Neuronal stem cell (in vitro differentiated cells): ENCODE measurements around the gene ABHD8.

Experiments used
- DNase-seq: peaks from one replicate; pipeline ENCODE4 v3.0.0-alpha.2; 2013; ENCODE audit warnings: low spot score
- H2AFZ ChIP-seq: one replicate; pipeline ENCODE4 v1.6.1; 2013; ENCODE audit warnings: mild to moderate bottlenecking, low read length, inconsistent platforms
- H2AK5ac ChIP-seq: 2 replicates; pipeline ENCODE4 v1.6.1; 2013; ENCODE audit warnings: low read depth, mild to moderate bottlenecking, inconsistent platforms, low read length, moderate library complexity, mixed read lengths
- H2BK120ac ChIP-seq: 2 replicates; pipeline ENCODE4 v1.6.1; 2013; ENCODE audit warnings: low read depth, mild to moderate bottlenecking, inconsistent platforms, low read length, moderate library complexity, mixed read lengths
- H2BK12ac ChIP-seq: one replicate; pipeline ENCODE4 v1.6.1; 2013; ENCODE audit warnings: low read length, inconsistent platforms
- H2BK15ac ChIP-seq: 2 replicates; pipeline ENCODE4 v1.6.1; 2013; ENCODE audit warnings: mild to moderate bottlenecking, low read length, inconsistent platforms, mixed read lengths
- H2BK5ac ChIP-seq: one replicate; pipeline ENCODE4 v1.6.1; 2013; ENCODE audit warnings: inconsistent platforms, mild to moderate bottlenecking, low read length, moderate library complexity
- H3K14ac ChIP-seq: one replicate; pipeline ENCODE4 v1.6.1; 2013; ENCODE audit warnings: low read length, inconsistent platforms
- H3K18ac ChIP-seq: 2 replicates; pipeline ENCODE4 v1.6.1; 2013; ENCODE audit warnings: low read length, inconsistent platforms
- H3K23ac ChIP-seq: 2 replicates; pipeline ENCODE4 v1.6.1; 2013; ENCODE audit warnings: low read depth, mild to moderate bottlenecking, mixed read lengths, low read length, inconsistent platforms; ENCODE audit not compliant: poor library complexity
- H3K27ac ChIP-seq: replicated peaks from 3 replicates; pipeline ENCODE4 v1.5.1; 2013; ENCODE audit warnings: low read length, inconsistent platforms
- H3K27me3 ChIP-seq, 3 experiments: 2 replicates each; pipeline ENCODE4 v1.6.1; 2013; ENCODE audit warnings: low read length in 3 of 3, mild to moderate bottlenecking in 2 of 3, inconsistent platforms in 1 of 3, low read depth in 1 of 3, mixed read lengths in 1 of 3, moderate library complexity in 1 of 3; ENCODE audit not compliant: control insufficient read depth in 3 of 3, insufficient read depth in 3 of 3
- H3K36me3 ChIP-seq, 2 donors: replicated peaks in 1 of 2; 2 replicates each; pipeline ENCODE4 v1.6.1; 2013; ENCODE audit warnings: low read length in 2 of 2; ENCODE audit not compliant: control insufficient read depth in 2 of 2, insufficient read depth in 2 of 2
- H3K4ac ChIP-seq: 2 replicates; pipeline ENCODE4 v1.6.1; 2013; ENCODE audit warnings: inconsistent platforms, mild to moderate bottlenecking, low read length, moderate library complexity
- H3K4me1 ChIP-seq, 2 donors: 1 replicate in 1 of 2; 2 replicates in 1 of 2; pipeline ENCODE4 v1.6.1; 2013; ENCODE audit warnings: low read length in 2 of 2, low read depth in 1 of 2; ENCODE audit not compliant: control insufficient read depth in 2 of 2, insufficient read depth in 1 of 2
- H3K4me2 ChIP-seq: one replicate; pipeline ENCODE4 v1.6.1; 2013; ENCODE audit warnings: mild to moderate bottlenecking, low read length, inconsistent platforms; ENCODE audit not compliant: insufficient read depth, poor library complexity, severe bottlenecking
- H3K4me3 ChIP-seq, 2 donors: 2 replicates each; pipeline ENCODE4 v1.5.1; 2013; ENCODE audit warnings: low read length in 2 of 2, mild to moderate bottlenecking in 2 of 2, inconsistent platforms in 1 of 2, moderate library complexity in 1 of 2
- H3K79me1 ChIP-seq: one replicate; pipeline ENCODE4 v1.6.1; 2013; ENCODE audit warnings: low read depth, mild to moderate bottlenecking, inconsistent platforms, low read length, moderate library complexity
- H3K9ac ChIP-seq: one replicate; pipeline ENCODE4 v1.6.1; 2013; ENCODE audit warnings: mild to moderate bottlenecking, low read depth, low read length, inconsistent platforms; ENCODE audit not compliant: poor library complexity
- H3K9me3 ChIP-seq, 2 donors: replicated peaks in 1 of 2; 2 replicates each; pipeline versions ENCODE3 to v1.6.1; 2013; ENCODE audit warnings: low read length in 2 of 2, mild to moderate bottlenecking in 2 of 2, inconsistent platforms in 1 of 2, low read depth in 1 of 2, mixed read lengths in 1 of 2, moderate library complexity in 1 of 2; ENCODE audit not compliant: control insufficient read depth in 2 of 2, insufficient read depth in 1 of 2
- H4K8ac ChIP-seq: one replicate; pipeline ENCODE4 v1.6.1; 2013; ENCODE audit warnings: low read depth, mild to moderate bottlenecking, inconsistent platforms, low read length, moderate library complexity
- H4K91ac ChIP-seq: one replicate; pipeline ENCODE4 v1.6.1; 2013; ENCODE audit warnings: low read length, low read depth, mild to moderate bottlenecking, inconsistent platforms; ENCODE audit not compliant: poor library complexity
- WGBS, 2 donors: extraction: QIAGEN DNeasy Blood & Tissue Kit; methylation state at CpG; one replicate each; pipeline ENCODE4 v1.1.7; 2013; ENCODE audit warnings: missing lambda C conversion rate in 2 of 2, mixed read lengths in 1 of 2; ENCODE audit not compliant: insufficient read length in 2 of 2, insufficient replicate concordance in 1 of 2; ENCODE audit errors: extremely low coverage in 2 of 2; 5-methylcytosine and 5-hydroxymethylcytosine counted together

The ABHD8 gene

DNA sequence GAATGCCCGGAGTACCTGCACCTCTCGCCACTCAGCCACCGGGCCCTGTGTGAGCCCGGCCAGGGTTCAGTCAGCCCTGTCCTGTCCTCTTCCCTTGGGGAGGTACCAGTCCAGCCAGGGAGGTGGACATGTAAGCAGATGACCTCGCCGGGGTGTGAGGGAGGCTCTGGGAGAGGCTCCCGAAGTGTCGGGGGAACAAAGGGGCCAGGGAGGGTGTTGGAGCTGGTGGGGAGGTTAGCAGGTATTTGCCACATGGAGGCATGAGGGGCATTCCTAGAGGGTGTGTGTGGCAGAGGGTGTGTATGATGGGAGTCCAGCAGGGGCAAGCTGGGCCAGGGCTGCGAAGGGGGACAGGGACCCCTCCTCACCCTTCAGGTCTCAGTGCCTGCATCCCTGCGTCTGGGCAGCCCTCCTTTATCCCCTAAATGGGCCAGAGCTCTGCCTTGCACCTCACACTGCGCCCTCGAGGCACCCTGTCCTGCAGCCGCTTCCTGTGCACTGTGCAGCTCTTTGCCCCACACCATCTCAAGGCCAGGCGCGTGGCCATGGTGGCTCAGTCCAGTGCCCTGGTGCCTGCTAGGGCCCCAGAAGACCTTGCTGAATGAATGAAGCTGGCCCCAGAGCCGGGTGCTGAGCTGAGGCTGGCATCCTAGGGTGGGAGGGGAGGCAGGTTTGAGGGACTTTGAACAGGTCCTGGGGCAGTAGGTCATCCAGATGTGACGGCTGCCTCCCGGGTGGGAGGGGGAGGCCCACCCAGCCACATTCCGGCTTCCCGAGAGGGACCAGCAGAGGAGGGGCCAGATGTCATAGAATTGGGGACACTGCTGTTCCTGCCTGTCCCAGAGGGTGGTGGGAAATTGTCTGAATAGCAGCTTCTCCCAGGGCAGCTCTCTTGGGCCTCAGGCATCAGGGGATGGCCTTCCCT lies 9.2 kb upstream of the ABHD8 start:
- Histone ChIP-seq H3K4me3 (no peak overlapping the region), H2BK120ac (no peak overlapping the region), H3K4me1 (peaks cover 2 to 6% of the 10 kb centered on the region in 2 donors), H2BK12ac (no peak overlapping the region), H3K27ac (no peak overlapping the region), H3K9ac (peak overlapping the region; percentile 68), H2BK5ac (peak overlapping the region; percentile 57), H4K91ac (no peak overlapping the region), H3K36me3 (peaks cover 29 to 50% of the 10 kb centered on the region in 2 donors), H3K18ac (no peak overlapping the region), H3K27me3 (no peaks in the 10 kb centered on the region), H4K8ac (no peak overlapping the region), H3K23ac (no peak overlapping the region), H3K4ac (no peak overlapping the region), H3K4me2 (no peak overlapping the region), H3K9me3 (peaks cover 0 to 2% of the 10 kb centered on the region in 2 donors), H3K14ac (no peak overlapping the region), H3K79me1 (peaks cover 19% of the 10 kb centered on the region), H2AK5ac (no peak overlapping the region), H2BK15ac (peak overlapping the region; percentile 23), H2AFZ (no peak overlapping the region)
- WGBS, 2 donors = no CpG with 5 or more reads among the region's 20 CpGs
- no peak for DNase-seq

DNA sequence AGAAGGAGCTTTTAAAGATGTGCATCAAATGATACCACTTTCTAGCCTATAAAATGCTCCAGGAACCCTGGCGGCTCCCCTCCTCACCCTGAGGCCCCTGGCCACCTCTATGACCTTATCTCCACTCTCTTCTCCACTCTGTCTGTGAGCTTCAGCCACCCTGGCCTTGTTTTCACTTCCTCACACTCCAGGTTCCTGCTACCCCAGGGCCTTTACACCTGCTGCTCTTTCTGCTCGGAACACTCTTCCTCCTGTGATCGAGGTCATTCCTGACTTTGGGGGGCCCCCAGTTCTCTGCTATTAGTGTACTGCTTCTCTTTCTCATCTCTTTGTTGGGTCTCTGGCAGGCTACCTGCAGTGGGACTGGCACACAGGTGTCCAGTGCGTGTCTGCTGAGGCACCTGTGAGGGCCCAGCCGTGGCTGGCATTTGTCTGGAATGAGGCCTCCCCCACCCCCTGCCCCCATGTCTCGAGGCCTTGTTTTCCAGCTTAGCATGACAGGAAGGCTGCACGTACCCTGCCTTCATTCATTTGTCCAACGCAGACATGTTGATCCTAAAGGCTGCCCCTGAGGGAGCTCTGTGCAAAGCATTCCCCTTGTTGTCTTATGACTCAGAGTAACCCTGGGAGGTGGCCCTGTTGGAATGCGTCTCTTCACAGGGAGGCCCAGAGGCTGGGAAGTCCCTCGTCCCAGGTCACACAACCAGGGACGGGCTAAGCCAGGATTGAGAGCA lies 8.4 kb upstream of the ABHD8 start:
- Histone ChIP-seq H3K36me3 (peaks cover 29 to 49% of the 10 kb centered on the region in 2 donors), H4K8ac (no peak overlapping the region), H2AK5ac (no peak overlapping the region), H3K23ac (no peak overlapping the region), H2BK12ac (no peak overlapping the region), H3K9ac (peak overlapping the region; percentile 18), H2BK5ac (peak overlapping the region; percentile 57), H3K4me2 (no peak overlapping the region), H3K9me3 (peaks cover 0 to 2% of the 10 kb centered on the region in 2 donors), H3K14ac (no peak overlapping the region), H2BK15ac (no peak overlapping the region), H3K4ac (no peak overlapping the region), H4K91ac (no peak overlapping the region), H2AFZ (no peak overlapping the region), H3K79me1 (peaks cover 17% of the 10 kb centered on the region), H3K18ac (no peak overlapping the region), H3K27ac (no peak overlapping the region), H3K4me1 (peaks cover 2 to 6% of the 10 kb centered on the region in 2 donors), H3K4me3 (peak overlapping the region in 1 of 2 donors; percentile 6), H3K27me3 (no peaks in the 10 kb centered on the region), H2BK120ac (no peak overlapping the region)
- DNase-seq = no peak
- no CpG with 5 or more reads among the region's 11 CpGs for WGBS, 2 donors

DNA sequence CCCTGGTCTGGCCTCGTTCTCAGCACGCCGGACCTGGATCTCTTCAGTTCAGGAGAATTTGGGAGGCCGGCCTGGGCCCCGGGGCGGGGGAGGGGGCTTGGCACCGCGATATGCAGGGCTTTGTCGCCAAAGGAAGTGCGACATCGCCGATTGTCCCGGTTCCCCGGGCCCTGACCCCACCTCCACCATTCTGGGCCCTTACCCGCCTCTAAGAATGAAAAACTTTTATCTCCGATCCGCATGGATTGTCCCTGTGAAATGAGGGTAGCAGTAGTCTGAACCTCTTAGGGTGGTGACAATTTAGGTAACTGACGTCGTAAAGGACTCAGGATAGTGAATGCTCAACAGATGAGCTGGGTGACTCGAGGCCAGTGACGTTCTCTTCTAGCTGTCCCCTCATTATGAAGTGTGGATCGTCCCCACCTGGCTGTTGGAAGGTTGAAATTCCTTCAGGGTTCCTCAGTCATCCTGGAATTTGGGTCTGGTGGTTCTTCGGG lies 6.8 kb upstream of the ABHD8 start:
- Histone ChIP-seq H3K4me2 (peak overlapping the region; percentile 82), H3K14ac (no peak overlapping the region), H3K4ac (no peak overlapping the region), H3K36me3 (peaks cover 22 to 37% of the 10 kb centered on the region in 2 donors), H3K23ac (peak overlapping the region; percentile 45), H3K9me3 (peaks cover 0 to 2% of the 10 kb centered on the region in 2 donors), H2BK5ac (peak overlapping the region; percentile 55), H3K18ac (no peak overlapping the region), H3K27me3 (no peaks in the 10 kb centered on the region), H3K4me1 (peaks cover 6% of the 10 kb centered on the region in 2 donors), H3K9ac (peak overlapping the region; percentile 89), H4K8ac (no peak overlapping the region), H2AK5ac (no peak overlapping the region), H4K91ac (no peak overlapping the region), H2BK120ac (no peak overlapping the region), H2BK12ac (no peak overlapping the region), H3K79me1 (peaks cover 17% of the 10 kb centered on the region), H3K27ac (no peak overlapping the region), H3K4me3 (peak overlapping the region; percentile 78 to 96), H2BK15ac (no peak overlapping the region), H2AFZ (peak overlapping the region; percentile 71)
- DNase-seq = no peak
- WGBS, 2 donors = no CpG with 5 or more reads among the region's 23 CpGs
